Omental fat pad (tissue), 4 donors: ENCODE results near the gene FRMD4A. TPM values are rescaled to one million over a fixed set of nuclear protein-coding genes. Genes with fewer than 3 reads are reported as not detected.
A peak's percentile ranks its signal among the peaks of the same experiment; 100 is the strongest.
"Not testable (repeated sequence)": the region's sequence is repeated elsewhere in the genome, so short reads cannot be mapped to it uniquely, and the experiment has no call there.

Experiments
- ATAC-seq: fragments of 150-250 bp; one replicate; pipeline ENCODE4 v1.9.1; 2016; ENCODE audit warnings: mild to moderate bottlenecking, moderate library complexity; ENCODE audit not compliant: low FRiP score
- DNase-seq: peaks from one replicate; pipeline ENCODE4 v3.0.0-alpha.2; 2019; ENCODE audit warnings: low spot score
- CTCF ChIP-seq, 3 donors: fragments of 450-650 bp; IDR thresholded peaks; one replicate each; pipeline ENCODE4 v1.5.1; 2016 to 2017; ENCODE audit warnings: antibody characterized with exemption in 3 of 3, mild to moderate bottlenecking in 3 of 3, moderate library complexity in 2 of 3
- total RNA-seq, 4 donors: library from RNA; depleted of rRNA; stranded (reverse); fragments of >200 nt; gene quantifications; one replicate each; pipeline ENCODE4 v1.1.0, GENCODE V29; 2016

Gene FRMD4A
- total RNA-seq, 4 donors from 2014 or later, result 66.8 to 119 (median 81.6) TPM

- DNase-seq (no peak), ATAC-seq (no peak)
- TF ChIP-seq CTCF (IDR thresholded peaks at IDR 0.05), result no peak
These were observed 262.0 kb downstream of the FRMD4A start for GRCh38 chr10:14068601-14069250.

GRCh38 chr10:14067638-14068037, 263.1 kb downstream of the FRMD4A start:
- not testable (repeated sequence) for DNase-seq, ATAC-seq

GRCh38 chr10:14066106-14066505, 264.6 kb downstream of the FRMD4A start:
- no peak for DNase-seq
- TF ChIP-seq CTCF (IDR thresholded peaks at IDR 0.05), result no peak

GRCh38 chr10:14063531-14064285, 267.0 kb downstream of the FRMD4A start:
- DNase-seq (no peak), ATAC-seq (peak; percentile 96)
- no peak for TF ChIP-seq CTCF (IDR thresholded peaks at IDR 0.05)

More at GRCh38 chr10:14066106-14066505, 264.6 kb downstream of the FRMD4A start:
- no peak for ATAC-seq

- no peak for ATAC-seq
- DNase-seq, result no peak
- no peak for TF ChIP-seq CTCF (IDR thresholded peaks at IDR 0.05)
These were observed 268.0 kb downstream of the FRMD4A start for GRCh38 chr10:14062528-14063260.

GRCh38 chr10:14060320-14061070, 270.2 kb downstream of the FRMD4A start:
- DNase-seq, result no peak
- no peak for ATAC-seq
- no peak for TF ChIP-seq CTCF (IDR thresholded peaks at IDR 0.05)
